NK-92 treated with Interleukin-12 subunit alpha and Interleukin-12 subunit beta, amount 100 ng/mL, for 24 hours (cell line): ENCODE measurements around the gene PACRG.

Source experiments
- DNase-seq: peaks from one replicate; lab custom pipeline; 2025; lab: John Stamatoyannopoulos, UW

The PACRG gene

DNA sequence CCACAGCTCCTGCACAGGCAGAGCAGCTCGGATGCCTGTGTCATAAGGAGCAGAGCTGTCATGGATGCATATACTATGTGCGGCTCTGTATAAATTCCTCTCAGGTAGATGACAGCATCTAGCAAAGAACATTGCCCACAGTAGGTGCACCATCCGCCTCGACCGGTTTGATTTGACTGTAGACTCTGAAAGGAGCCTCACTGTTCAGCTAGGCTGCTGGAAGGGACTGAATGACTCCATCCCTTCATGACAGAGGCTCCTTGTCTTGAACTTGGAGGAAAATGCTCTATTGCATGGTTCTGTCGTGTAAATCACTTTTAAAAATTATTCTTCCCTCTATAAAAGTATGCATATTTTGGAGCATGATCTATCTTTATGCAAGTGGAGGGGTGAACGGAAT, 557.9 kb downstream of the PACRG start:
- no peak for DNase-seq

- DNase-seq: no peak
These were observed 559.9 kb downstream of the PACRG start for GRCh38 chr6:163287626-163288025.

GRCh38 chr6:163288066-163288465, 560.3 kb downstream of the PACRG start:
- DNase-seq: no peak

- DNase-seq: no peak
These were observed 561.1 kb downstream of the PACRG start for GRCh38 chr6:163288915-163289314.

- no peak for DNase-seq
These were observed 561.7 kb downstream of the PACRG start for GRCh38 chr6:163289447-163289846.

DNA sequence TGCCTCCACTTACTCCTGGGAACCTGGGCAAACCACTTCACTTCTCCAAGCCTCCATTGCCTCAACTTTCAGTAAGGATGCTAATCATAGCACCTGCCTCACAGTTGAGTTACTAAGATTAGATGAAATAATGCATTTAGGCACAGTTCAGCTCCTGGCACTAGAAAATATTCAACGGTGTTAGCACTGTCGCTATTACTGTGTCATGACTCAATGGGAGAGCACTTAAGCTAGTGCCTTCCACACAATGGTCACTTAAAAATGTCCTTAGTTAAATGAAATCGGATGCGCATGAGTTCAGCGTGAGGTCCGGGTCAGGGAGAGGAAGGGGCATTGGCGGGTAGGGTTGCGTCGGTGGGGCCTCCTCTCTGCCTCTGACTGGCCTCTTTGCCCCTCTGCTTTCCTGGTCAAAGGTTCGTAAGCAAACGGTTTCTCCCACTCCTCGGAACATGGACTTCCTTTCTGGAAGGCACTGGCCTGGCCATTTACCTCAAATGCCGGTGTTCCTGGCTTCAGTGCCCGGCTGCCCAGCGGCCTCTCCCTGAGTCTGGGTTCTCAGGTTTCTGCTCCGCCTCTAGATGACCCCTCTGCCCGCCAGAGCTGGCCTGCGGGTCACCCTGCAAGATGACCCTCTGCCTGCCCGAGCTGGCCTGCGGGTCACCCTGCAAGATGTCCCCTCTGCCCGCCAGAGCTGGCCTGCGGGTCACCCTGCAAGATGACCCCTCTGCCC, 562.9 kb downstream of the PACRG start:
- no peak for DNase-seq

GRCh38 chr6:163291622-163292021, 563.8 kb downstream of the PACRG start:
- DNase-seq: no peak

DNA sequence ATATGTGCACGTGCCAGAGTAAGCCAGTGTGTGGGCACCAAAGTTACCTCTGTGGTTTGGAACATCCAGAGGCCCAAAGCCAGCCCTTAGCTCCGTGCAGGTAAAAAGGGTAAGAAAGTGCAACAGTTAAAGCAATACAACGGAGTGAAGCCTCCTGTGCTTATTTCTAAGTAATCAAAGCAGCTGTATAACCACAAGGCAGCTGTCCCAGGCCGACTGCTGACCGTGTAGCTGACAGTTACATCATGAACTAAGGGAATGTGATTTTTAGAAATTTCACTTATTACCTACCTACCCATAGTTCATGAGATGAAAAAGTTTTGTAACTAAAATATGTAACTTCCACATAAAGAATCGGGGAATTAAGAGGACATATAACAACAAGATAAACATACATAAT, 565.5 kb downstream of the PACRG start:
- no peak for DNase-seq

DNA sequence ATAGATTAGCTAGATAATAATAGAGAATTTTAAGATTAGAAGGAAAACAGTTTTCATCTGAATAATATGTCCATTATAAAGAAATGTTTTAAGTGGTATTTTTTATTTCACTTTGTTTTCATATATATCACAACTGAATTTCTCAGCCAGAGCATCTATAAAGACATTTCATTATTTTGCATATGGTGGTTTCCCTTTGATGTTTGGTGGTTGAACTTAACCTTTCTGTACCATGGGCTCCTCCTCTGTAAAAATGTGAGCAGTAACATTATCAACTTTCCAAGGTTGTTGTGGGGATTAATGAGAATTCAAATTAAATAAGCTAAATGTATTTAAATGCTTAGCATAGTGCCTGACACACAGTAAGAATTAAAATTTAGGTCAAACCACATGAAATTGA, 567.0 kb downstream of the PACRG start:
- DNase-seq: no peak

DNA sequence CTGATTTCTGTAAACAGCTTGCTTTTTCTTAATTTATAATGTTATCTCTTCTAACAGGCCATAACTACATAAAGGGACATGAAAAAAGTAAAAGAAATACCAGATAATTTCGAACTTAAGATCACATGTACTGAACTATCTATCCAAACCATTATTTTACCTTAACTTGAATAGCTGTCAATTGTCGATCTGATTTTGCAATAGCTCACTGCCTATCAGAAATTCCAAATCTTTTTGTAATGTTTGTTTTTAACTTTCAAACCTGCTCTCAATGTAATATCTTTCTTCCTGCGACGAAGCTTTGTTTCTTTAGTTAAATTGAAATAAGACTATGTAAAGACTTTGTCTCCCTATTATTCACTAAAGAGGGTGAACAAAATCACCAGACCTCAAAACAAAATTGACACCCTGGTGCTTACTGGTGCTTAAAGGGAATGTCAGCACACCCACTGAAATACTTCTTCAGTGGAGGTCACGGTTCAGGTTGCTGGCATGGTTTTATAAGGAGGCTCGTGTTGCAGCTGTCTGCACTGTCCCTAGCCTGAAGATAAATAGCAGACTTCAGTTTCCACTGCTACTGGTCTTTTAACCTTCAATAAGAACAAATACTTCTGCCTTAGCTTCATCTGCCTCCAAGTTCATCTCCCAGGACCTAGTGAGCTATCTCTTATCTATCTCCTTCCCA, 569.2 kb downstream of the PACRG start:
- no peak for DNase-seq

GRCh38 chr6:163298079-163298830, 570.5 kb downstream of the PACRG start:
- no peak for DNase-seq

GRCh38 chr6:163300838-163301237, 573.1 kb downstream of the PACRG start:
- no peak for DNase-seq

- no peak for DNase-seq
These were observed 574.2 kb downstream of the PACRG start for GRCh38 chr6:163301726-163302635.

DNA sequence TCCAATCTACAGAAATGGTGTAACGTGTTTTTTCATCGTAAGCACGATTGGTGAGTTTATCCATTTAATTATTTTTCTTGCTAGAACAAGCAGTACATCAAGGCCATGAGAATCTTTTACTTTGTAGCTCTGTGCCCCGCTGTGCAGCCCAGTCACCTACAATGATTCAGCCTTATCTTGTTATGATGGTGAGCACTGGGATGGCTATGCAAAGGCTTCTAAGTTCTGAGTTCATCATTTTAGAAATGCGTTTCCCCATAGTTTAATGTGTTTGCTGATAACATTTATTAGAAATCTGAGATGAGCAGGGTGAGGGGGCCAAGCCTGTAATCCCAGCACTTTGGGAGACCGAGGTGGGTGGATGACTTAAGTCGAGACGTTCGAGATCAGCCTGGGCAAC, 575.0 kb downstream of the PACRG start:
- no peak for DNase-seq

DNA sequence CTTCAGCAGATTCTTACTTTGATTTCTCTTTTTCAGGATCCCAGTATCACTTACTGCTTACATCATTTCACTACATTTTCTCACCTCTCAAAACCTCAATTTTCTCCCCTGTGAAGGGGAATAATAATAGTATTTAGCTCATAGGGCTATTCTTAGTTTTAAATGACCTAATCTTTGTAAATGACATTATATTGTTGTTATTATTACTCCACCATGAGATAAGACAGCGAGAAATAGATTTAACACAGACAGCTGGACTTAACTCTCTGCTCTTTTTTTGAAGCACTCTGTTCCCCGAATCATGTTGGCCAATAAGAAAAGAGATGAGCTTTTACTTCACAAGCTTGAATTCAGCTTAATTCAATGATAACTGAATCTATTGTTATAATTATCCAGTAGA, 578.2 kb downstream of the PACRG start:
- no peak for DNase-seq

DNA sequence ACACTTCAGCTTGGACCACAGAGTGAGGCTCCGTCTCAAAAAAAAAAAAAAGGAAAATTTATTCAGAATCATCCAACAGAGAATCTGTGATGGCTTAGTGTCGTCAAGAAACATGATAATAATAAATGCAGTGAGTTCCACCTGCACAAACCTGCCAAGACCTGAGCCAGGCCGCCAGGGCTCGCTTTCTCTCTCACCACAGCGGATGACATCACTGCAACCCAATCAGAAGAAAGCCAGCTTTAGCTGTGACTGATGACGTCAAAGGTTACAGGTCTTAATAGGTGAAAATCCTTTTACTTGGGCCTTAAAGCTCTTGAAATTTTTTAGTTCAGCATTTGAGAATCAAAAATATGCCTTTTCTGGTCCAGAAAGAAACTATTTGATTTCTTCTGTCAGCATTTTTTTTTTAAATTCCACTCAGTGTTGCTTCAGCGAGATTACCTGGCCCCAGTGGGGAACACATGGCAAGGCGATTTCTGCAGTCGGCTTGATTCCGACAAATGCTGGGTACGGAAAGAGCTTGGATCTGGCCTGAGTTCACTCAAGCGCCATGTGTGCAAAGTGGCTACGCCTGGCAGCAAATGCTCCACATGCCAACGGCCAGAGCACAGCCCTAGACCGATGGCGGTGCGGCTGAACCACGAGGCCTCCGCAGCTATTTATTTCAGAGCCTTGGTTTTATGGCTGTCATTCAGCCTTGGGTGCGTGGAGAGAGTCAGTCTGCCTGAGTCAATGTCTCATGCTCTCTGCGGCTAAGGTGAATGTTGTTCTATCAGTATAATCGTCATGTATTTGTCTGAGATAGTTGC, 581.1 kb downstream of the PACRG start:
- no peak for DNase-seq

DNA sequence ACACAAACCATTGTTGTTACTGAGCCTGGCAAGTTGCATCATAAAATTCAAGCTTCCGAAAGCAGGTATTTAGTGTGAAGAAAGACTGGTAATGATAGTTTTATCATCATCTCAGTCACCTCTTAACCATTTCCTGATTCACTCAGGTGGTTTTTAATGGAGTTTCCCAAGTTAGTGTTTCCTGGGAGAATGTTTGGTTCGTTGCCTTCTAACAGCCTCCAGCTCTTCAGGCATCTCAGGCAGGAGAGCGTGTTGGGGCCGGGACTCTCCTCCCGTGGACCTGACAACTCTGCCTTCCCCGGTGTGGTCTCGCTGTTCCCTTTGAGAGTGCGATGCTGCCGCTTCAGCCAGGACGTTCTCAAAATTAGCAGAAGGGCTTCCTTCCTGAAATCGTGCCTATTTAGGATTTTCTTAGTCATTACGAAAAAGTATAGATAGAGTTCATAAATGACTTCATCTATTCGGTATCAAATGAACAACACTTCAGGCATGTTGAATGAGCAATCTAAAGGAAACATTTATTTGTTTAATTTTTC, 581.8 kb downstream of the PACRG start:
- DNase-seq: no peak

DNA sequence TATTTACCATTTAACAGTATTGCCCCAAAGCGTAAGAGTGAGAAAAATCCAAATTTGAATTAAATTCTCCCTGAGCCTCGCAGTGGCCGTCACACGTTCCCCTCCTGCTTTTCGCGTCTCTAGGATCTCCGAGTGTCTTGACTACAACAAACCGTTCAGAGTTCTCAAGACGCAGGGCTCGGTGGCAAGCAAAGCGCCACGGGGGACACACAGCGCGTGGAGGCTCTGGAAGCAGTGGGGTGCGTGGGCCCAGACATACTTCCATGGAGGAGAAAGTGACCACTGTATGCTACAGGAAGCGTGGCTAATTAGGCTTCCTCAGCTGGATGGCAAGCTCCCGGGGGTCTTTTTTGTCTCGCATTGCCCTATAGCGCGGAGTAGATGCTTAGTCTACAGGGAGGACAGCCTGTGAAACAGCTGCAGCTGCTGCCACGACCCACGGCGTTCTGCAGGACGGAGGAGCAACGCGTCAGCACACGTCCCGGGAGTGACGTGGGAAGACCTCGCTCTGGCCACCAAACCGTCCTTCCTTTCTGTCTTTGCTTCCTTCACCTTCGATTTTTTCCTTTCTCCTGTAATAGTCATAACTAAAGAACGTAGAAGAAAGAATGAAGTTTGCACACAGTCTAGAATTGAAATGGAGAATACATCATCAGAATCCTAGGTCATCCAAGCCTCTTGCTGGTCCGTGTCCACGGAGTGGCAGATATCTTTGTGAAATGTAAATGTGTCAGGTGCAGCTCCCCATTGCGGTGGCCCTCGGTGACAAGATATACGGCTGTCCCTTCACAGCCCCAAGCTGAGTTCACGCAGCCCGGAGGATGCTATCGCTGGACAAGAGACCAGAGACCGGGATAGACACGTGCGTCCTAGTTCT, 582.6 kb downstream of the PACRG start:
- no peak for DNase-seq

DNA sequence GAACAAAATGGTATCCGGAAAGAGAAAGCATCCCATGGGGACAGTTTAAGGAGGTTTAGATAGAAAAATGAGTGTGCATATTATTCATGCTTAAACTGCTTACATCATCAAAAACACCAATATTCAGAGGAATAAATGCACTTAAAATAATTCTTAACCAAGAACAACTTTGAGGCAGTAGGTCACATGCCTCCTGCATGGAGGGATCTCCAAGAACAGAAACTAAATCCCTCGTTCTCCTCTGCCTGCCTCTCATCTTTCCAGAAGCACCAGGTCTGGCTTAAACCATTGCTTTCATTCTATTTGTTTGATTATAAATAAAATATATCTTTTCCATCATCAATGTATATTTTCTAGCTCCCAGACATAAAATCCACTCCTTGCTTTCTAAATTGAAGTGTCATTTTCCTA, 583.2 kb downstream of the PACRG start:
- no peak for DNase-seq

DNA sequence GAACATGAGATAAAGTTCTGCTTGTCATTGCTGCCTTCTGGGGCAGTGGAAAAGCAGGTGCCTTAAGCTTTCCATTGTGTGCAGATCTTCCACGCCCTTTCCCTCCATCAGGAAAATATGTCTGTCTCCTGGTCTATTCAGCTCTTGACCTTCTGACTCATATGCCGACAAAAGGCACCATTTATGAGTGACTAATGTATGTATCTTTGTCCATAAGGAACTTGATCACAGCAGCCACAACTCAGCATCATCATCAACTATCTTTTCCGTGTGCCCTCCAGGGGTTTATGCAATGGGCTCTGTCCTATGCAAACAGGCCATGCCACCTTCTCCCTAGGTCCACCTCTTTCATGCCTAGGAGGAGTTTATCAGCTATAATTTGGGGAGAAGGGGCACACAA, 584.1 kb downstream of the PACRG start:
- DNase-seq: no peak
